HL-60 (cell line): ENCODE results near the gene RRP1.

Source experiments
- POLR2AphosphoS5 ChIP-seq: IDR thresholded peaks from 2 replicates; pipeline ENCODE4 v1.6.1; 2012; ENCODE audit warnings: low read depth
- SPI1 ChIP-seq: IDR thresholded peaks from 2 replicates; pipeline ENCODE4 v1.6.1; 2012; ENCODE audit warnings: low read depth, mild to moderate bottlenecking, borderline replicate concordance
- TF ChIP-seq, protein P1 (sequence below): IDR thresholded peaks from one replicate; pipeline ENCODE4 v1.5.1; 2011; ENCODE audit warnings: low read length, control low read depth, inconsistent platforms; ENCODE audit not compliant: insufficient read depth
- TF ChIP-seq, protein P2 (sequence below): IDR thresholded peaks from 2 replicates; pipeline ENCODE4 v1.6.1; 2012; ENCODE audit warnings: low read depth; ENCODE audit not compliant: insufficient replicate concordance

DNA sequence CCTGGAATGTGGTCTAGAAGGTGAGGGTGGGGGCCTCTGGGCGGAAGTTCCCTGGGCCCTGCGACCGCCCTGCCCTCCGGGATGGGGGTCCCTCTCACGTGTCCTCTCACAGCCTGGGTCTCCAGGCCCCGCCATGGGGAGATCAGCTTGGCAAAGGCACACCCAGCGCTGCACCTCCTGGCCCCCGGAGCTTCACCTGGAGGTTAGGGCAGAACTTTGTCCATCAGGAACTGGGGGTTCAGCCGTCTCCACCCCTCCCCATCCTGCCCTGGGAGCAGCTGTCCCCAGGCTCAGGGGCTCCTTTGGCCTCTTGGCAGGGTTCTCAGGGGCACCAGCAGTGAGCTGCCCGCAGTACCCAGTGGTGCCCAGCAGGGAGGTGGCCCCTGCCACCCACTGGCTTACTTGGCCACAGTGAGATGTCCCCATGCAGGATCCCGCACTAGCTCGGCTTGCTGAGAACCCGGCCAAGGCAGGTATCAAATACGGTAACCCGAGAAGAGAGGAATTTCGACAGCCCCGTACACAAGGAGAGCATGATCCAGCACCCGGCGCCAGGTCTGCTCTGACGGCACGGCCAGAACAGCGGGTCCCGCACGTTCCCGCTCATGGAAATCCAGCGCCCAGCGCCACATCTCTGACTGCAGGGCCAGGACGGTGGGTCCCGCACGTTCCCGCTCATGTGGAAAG is 36.7 kb downstream of the RRP1 start:
- TF ChIP-seq, protein P1, sequence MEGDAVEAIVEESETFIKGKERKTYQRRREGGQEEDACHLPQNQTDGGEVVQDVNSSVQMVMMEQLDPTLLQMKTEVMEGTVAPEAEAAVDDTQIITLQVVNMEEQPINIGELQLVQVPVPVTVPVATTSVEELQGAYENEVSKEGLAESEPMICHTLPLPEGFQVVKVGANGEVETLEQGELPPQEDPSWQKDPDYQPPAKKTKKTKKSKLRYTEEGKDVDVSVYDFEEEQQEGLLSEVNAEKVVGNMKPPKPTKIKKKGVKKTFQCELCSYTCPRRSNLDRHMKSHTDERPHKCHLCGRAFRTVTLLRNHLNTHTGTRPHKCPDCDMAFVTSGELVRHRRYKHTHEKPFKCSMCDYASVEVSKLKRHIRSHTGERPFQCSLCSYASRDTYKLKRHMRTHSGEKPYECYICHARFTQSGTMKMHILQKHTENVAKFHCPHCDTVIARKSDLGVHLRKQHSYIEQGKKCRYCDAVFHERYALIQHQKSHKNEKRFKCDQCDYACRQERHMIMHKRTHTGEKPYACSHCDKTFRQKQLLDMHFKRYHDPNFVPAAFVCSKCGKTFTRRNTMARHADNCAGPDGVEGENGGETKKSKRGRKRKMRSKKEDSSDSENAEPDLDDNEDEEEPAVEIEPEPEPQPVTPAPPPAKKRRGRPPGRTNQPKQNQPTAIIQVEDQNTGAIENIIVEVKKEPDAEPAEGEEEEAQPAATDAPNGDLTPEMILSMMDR: no peak
- TF ChIP-seq POLR2AphosphoS5 (no peak), SPI1 (no peak)
- TF ChIP-seq, protein P2, sequence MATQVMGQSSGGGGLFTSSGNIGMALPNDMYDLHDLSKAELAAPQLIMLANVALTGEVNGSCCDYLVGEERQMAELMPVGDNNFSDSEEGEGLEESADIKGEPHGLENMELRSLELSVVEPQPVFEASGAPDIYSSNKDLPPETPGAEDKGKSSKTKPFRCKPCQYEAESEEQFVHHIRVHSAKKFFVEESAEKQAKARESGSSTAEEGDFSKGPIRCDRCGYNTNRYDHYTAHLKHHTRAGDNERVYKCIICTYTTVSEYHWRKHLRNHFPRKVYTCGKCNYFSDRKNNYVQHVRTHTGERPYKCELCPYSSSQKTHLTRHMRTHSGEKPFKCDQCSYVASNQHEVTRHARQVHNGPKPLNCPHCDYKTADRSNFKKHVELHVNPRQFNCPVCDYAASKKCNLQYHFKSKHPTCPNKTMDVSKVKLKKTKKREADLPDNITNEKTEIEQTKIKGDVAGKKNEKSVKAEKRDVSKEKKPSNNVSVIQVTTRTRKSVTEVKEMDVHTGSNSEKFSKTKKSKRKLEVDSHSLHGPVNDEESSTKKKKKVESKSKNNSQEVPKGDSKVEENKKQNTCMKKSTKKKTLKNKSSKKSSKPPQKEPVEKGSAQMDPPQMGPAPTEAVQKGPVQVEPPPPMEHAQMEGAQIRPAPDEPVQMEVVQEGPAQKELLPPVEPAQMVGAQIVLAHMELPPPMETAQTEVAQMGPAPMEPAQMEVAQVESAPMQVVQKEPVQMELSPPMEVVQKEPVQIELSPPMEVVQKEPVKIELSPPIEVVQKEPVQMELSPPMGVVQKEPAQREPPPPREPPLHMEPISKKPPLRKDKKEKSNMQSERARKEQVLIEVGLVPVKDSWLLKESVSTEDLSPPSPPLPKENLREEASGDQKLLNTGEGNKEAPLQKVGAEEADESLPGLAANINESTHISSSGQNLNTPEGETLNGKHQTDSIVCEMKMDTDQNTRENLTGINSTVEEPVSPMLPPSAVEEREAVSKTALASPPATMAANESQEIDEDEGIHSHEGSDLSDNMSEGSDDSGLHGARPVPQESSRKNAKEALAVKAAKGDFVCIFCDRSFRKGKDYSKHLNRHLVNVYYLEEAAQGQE: no peak
